HG03039 (cell line): ENCODE measurements around the gene GDA.
"Not testable (repeated sequence)": the region's sequence is repeated elsewhere in the genome, so short reads cannot be mapped to it uniquely, and the experiment has no call there.

Experiments
- ATAC-seq: cut with Tn5 transposase; IDR thresholded peaks from one replicate; pipeline ENCODE4 v1.9.1; 2021; ENCODE audit warnings: mild to moderate bottlenecking, moderate library complexity; ENCODE audit not compliant: unreplicated experiment

GDA gene

DNA sequence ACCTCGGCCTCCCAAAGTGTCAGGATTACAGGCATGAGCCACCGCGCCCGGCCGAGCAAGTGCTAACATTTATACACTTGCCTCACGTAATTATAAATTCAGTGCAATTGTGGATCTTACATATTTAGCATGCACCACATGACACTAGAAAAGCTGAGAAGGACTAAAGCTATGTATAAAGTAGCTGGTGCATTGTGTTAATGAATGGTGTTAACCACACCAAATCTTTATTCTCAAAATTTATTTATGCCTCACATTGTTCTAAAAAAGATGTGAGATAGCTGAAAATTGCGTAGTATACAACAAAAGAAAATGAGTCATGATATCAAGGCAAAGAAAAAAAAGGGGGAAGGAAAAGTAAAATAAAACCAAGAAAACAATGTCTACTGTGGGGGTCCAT, 54.8 kb downstream of the GDA start:
- no peak for ATAC-seq

DNA sequence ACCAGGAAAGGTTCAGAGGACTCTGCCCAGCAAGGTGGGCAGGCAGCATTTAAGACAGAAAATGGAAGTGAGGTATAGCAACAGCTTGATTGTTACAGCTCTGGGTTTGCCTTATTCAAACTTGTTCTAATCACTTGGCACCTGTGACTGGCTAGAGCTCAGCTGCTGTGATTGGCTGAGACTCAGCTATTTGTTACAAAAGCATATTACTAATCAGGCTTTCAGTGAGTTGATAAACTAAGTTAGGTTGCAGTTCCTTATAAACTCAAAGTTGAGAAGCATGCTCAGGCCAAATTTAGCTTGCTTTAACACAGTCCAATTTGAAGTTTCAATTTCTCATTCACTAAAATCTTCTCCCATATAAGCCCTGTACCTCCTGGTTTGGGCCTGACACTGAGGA, 56.3 kb downstream of the GDA start:
- peak; percentile 44 for ATAC-seq

DNA sequence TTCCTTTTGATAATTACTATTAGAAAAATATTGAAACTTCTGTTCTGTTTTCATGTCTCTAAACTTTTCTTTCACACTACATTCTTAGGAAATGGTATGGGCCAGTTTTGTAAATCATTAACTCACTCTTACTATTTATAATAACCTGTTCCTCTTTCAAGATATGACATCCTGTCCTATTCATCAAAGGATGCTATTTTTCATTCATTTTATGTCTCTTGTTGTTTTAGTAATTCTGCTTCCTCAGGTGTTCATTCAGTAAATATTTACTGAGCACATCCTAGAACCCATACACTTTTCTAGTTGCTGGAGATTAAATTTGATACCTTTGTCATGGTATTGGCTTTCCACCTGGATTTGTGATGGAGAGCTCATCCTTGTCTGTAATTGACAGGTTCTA, 58.0 kb downstream of the GDA start:
- no peak for ATAC-seq

DNA sequence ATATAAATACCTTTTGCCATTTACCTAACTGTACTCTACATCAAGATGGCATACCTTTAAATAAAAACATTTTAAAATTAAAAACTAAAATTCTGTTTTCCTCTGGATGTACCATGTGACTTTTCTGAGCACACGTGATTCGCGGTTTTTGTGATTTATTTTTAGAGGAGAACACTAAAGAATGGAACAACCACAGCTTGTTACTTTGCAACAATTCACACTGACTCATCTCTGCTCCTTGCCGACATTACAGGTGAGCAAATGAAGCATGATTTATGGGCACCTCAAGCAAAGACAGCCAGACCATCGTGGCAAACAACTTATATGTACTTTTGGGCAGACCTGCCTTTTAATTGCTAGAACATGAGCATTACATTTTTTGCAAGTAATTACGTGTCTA, 61.3 kb downstream of the GDA start:
- no peak for ATAC-seq

DNA sequence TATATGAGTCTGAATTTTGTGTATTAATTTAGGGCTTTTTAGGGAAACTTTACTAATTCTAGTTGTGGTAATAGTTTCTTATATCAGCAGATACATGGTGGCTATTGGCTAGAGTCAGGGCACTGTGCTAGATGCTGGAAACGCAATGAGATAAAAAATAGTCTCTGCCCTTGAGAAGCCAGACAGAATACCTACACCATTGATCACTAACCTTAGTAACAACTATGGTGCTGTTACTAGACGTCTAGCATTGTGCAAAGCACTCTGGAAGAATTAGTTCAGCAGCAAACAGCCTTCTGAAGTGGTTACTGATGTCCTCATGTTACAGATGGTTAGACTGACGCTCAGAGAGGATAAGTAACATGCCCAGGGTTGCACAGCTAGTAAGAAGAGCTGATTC, 61.8 kb downstream of the GDA start:
- ATAC-seq, result no peak

DNA sequence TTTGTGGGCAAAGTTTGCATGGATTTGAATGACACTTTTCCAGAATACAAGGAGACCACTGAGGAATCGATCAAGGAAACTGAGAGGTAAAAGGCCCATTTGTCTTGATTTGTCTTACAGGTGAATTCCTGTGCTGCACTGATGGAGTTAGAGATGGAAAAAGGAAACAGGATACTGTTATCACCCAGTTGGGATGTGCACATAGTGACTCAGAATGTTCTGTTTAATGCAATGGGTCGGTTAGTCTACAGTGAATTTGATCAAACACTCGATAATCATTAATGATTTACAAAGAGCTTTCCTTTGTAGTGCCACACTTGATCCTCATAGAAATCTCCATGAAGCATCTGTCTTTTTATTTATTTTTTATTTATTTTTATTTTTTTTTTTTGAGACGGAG, 64.7 kb downstream of the GDA start:
- ATAC-seq, result no peak

DNA sequence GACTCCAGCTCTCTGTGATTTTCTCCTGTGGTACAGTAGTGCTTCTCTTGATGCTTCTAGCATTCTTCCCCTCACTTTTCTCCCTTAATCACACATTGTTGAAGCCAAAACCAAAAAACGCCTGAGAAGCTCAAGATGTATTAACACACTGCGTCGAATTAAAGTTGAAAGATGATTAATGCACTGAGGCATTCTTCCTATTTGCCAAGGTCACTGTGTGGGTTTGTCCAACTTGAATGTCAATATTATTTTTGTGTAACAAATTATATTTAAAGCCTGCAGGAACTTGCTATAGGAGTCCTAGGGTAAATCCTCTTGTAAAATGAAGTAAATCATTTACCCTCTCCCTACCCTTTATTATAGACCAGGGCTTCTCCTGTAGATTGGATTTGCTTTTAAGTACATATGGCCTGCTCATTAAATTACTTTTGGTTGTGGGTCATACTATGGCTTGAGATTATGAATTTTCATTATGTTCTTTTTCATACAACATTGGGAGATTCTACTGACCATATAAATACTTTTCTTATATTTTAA, 68.1 kb downstream of the GDA start:
- no peak for ATAC-seq

DNA sequence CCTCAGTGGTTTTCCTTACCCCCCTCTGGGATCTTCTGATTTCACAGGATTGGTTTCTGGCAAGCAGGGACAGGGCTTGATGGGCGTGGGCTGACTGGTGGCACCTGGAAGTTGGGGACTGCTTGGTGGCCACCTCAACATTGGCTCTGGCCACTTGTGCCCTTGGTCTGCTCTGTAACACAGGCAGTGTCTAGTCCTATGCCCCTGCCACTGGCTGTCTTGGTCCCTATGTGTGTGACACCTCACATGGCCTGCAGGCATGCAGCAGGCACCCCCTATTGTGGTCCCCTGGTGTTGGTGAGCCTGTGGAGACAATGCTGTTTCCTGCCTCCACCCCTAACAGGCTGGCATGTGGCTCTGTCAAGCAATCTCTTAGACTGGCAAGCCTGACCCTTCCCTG, 71.3 kb downstream of the GDA start:
- no peak for ATAC-seq

DNA sequence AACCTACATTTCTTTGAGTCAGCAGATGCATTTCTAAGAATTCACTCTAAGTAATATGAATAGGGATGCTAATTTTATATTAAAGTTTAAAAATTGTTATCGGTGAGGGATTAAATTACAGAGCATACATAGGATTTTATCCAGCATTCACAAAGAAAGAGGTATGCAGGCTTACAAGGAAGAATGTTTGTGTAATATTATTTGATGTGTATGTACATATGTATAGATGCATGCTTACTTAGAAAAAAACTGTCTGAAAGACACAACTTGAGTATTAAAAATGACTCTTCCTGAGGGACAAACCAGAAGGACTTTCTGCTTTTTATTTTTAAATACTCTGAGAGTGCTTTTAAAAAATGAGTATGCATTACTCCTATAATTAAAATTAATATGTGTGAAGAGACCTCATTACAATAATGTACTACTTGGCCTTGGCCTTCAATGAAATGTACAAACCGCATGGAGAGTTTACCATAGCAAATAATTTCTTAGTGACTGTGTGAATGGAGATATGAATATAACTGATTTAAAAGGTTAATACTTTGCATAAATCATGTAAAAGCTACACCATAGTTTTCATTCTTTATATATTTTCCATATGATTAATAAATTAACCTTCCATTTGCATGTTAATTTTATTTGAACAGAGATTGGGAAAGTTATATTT, 77.0 kb downstream of the GDA start:
- ATAC-seq, result no peak

DNA sequence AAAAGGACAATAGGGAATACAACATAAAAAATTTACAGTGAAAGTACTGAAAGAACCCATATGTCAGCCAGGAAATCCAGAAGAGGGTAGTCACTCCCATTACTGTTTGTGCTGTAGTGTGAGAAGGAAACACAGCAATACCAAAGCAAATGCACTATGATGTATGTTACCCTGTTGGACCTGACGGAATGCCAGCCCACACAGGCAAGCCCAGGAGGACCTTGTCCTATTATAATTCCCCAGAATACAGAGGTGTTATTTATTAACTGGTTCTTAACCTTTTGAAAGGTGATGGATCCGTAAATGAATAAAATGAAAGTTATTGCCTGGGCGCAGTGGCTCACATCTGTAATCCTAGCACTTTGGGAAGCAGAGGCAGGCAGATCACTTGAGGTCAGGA, 79.0 kb downstream of the GDA start:
- no peak for ATAC-seq

DNA sequence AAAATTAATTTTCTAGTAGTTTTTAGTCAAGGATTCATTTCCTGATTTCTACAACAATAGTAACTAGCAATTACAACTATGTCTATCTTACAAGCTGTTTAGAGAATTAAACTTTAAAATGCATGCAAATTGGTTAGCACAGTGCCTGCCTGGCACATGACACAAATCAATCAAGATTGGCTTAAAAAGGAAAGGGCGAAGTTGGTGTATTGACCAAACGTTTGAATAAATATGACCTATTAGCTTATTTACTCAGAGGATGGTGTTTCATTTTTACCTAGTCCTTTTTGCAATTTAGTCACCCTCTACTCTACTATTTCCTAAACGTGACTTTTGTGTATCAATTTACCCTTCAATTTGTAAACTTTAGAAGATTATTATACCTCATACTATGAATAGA, 83.5 kb downstream of the GDA start:
- ATAC-seq, result no peak

DNA sequence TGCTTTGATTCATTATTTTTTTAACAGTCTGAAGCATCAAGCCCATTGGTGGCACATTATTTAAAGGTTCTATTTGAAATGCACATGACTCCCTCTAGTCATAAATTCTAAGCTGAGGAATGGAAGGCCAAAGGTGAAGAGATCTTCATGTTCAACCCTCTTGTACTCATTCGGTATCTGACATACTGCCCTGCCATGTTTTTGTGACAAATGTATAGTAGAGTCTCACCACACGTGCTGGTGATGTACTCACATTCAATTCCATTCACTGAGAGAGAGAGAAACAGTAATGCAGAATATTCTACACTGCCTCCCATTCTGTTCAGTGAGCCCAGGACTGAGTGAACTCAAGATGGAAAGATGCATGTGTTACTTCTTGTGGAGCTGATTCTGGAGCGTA, 98.3 kb downstream of the GDA start:
- no peak for ATAC-seq

DNA sequence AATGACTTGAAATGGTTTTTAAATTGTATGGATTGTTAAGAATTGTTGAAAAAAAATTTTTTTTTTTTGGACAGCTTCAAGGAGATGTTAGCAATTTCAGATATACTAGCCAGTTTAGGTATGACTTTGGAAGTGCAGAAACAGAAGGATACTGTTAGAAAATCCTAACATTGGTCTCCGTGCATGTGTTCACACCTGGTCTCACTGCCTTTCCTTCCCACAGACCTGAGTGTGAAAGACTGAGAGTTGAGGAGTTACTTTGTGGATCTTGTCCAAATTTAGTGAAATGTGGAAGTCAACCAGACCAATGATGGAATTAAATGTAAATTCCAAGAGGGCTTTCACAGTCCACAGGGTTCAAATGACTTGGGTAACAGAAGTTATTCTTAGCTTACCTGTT, 102.3 kb downstream of the GDA start:
- ATAC-seq, result no peak

DNA sequence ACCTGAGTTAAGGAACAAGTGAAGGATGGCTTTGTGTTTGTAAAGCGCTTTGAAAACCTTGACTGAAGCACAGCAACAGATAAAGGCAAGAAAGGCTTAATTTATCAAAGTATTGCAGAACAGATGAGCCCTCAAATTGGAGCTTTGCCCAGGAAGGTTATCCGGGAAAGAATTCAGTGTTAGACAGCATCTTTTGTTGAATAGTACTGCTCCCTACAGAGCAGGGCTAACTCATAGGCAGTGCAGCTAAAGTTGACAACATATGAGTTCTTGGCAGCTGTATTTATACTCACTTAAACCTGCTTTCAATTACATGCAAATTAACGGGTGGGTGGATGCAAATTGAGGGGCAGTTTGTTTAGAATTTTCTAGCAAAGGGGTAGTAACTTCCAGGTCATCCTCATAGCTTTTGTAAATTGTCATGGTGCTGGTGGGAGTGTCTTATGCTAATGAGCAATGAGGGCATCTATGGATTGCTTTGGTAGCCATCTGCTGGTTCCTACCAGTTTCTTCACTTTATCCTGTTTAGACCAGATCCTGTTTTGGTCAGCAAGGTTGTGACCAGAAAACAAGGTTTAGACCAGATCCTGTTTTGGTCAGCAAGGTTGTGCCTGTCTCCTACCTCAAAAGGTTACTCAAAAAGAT, 105.8 kb downstream of the GDA start:
- ATAC-seq, result no peak

DNA sequence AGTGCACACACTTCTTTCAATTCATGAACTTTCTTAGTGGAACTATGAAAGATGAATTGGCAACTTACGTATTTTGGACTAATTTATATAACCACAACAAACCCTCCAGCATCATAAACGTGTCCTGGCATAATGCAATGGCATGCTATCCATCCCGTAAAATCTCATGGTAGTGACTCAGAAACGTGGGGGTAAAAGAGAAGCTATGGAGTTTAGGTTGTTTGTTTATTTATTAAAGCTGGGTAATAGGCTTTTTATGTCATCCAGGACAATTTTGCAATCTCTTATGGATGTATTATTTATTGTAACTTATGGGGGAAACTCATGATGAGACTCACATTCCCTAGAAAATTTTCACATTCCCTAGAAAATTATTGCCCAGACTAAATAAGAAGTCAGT, 106.3 kb downstream of the GDA start:
- ATAC-seq, result no peak

DNA sequence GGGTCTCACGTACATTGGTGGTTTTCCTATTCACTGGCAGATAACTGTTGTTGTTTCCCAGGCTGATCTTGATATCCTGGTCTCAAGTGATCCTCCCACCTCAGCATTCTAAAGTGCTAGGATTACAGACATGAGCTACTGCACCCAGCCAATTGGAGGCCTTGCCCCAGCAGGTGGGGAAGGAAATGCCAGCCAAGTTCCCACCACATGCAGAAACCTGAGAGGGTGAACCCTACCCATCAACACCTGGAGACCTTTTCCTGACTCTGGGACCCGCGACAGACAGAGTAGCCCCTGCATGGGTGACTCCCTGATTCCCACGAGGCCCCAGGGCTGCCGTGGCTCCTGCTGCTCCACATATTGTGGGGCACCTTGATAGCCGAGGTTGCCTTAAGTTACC, 107.7 kb downstream of the GDA start:
- no peak for ATAC-seq

DNA sequence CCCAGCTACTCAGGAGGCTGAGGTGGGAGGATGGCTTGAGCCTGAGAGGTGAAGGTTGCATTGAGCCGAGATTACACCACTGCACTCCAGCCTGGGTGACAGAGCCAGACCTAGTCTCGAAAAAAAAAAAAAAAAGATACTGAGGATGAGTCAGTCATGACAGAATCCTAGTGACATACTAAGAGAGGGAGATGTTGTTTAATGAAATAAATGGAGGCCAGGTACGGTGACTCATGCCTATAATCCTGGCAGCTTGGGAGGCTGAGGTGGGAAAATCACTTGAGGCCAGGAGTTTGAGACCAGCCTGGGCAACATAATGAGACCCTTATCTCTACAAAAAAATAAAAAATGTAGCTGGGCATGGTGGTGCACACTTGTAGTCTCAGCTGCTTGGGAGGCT, 108.6 kb downstream of the GDA start:
- no peak for ATAC-seq

DNA sequence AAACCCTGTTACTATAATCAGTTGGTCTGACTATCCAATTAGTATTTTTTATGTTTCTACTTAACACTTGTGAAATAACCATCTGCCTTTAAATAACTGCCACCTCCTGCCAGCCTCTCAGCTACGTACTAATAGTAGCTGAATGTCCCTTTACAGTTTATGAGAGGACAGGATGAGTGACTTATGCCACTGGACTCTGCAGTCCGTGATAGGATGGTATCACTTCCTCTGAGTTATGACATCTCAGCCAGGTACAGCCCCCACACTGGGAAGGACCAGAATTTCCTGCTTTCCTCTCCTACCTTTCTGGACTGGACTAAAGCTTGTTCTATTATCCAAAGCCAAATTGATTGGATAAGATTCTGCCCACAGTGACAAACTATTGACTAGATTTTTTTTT, 112.8 kb downstream of the GDA start:
- ATAC-seq, result no peak

DNA sequence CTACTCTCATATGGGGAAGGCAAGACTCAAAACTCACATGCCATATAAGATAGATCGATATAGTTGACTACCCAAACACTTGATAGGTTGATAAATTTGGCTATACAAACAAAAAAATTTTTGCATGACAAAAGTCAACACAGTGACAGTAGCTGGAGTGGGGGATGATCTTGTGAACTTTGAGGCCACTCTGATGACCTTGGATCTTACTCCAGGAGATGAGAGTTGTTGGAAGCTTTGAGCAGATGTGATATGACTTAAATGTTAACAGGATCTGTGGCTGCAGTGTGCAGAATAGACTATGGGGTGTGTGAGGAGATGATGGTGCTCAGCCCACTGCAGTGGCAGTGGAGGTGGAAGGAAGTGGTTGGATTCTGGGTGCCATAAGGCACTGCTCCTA, 114.3 kb downstream of the GDA start:
- no peak for ATAC-seq

DNA sequence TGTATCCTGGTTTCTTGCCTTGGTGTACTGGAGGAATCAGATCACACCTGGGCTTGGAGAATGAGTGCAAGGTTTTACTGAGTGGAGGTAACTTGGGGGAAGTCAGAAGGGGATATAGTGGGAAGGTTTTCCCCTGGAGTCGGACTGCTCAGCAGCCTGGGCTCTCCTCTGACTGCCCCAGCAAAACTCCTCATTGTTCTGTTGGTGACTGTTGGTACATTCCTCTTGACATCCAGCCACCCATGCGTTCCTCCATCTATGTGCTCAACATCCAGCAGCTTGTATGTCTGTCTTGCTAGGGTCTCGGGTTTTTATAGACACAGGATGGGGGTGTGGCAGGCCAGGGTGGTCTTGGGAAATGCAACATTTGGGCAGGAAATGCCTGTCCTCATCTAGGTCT, 119.7 kb downstream of the GDA start:
- no peak for ATAC-seq

DNA sequence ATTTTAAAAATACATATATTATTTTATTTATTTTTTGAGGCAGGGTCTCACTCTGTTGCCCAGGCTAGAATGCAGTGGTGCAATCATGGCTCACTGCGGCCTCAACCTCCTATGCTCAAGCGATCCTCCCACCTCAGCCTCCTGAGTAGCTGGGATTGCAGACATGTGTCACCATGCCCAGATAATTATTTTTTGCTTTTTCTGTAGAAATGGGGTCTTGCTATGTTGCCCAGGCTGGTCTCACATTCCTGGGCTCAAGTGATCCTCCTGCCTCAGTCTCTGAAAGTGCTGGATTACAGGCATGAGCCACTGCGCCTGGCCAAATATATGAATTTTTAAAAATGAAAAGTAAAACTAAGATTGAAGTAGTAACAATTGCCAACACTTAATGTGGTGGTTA, 121.1 kb downstream of the GDA start:
- not testable (repeated sequence) for ATAC-seq

DNA sequence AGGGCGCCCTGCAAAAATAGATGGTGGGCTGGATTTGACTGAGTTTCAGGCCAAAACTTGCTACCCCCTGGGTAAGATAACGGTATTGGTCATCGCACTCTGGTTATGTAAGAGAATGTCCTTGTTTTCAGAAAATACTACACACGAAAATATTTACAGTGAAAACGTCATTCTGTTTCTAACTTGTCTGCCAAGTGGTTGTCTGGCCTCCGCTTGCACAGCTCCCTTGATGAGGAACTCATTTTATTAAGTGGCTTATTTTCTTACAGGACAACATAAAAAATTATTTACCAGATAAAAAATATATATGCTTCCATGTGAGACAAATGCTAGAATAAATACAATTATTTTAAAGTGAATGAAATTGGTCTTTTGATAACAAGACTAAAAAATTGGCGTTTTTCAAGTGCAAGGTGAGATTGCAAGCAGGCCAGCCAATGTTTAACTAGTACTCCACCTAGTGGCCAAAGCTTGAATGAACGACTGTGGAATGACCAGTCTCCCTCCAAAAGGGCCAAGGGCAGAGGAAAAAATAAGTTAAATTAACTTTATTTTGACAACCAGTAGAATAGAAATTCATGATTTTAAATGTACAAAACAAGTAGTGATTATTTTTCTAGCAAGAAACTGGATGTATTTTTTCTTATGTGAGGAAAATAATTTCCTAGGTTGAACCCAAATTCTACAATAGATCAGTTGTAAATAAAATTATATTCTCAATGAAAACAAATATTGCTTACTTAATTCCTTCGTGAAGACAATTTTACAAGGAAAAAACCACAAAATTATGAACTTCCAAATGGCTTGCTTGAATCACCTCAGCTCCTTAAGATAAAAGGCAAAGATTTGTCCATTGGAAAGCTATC, 122.6 kb downstream of the GDA start:
- ATAC-seq, result no peak
